HUES48 (cell line): ENCODE measurements around the gene SH2D3C.
A peak's percentile ranks its signal among the peaks of the same experiment; 100 is the strongest.

Source experiments
- H3K27ac ChIP-seq: one replicate; pipeline ENCODE4 v1.7.0; 2013; ENCODE audit warnings: low read depth, low read length, inconsistent platforms
- H3K27me3 ChIP-seq: 2 replicates; pipeline ENCODE4 v1.6.1; 2013; ENCODE audit warnings: mild to moderate bottlenecking, low read length; ENCODE audit not compliant: control insufficient read depth, insufficient read depth
- H3K36me3 ChIP-seq: 2 replicates; pipeline ENCODE4 v1.6.1; 2013; ENCODE audit warnings: low read length; ENCODE audit not compliant: control insufficient read depth, insufficient read depth
- H3K4me1 ChIP-seq: 2 replicates; pipeline ENCODE4 v1.6.1; 2013; ENCODE audit warnings: mild to moderate bottlenecking, low read length; ENCODE audit not compliant: control insufficient read depth, insufficient read depth
- H3K4me3 ChIP-seq: 2 replicates; pipeline ENCODE4 v1.5.1; 2013; ENCODE audit warnings: mild to moderate bottlenecking, low read depth, low read length
- H3K9ac ChIP-seq: 2 replicates; pipeline ENCODE4 v1.6.1; 2013; ENCODE audit warnings: mild to moderate bottlenecking, low read depth, low read length, moderate library complexity
- H3K9me3 ChIP-seq: 2 replicates; pipeline ENCODE4 v1.6.1; 2013; ENCODE audit warnings: low read length; ENCODE audit not compliant: control insufficient read depth, insufficient read depth

Gene SH2D3C

DNA sequence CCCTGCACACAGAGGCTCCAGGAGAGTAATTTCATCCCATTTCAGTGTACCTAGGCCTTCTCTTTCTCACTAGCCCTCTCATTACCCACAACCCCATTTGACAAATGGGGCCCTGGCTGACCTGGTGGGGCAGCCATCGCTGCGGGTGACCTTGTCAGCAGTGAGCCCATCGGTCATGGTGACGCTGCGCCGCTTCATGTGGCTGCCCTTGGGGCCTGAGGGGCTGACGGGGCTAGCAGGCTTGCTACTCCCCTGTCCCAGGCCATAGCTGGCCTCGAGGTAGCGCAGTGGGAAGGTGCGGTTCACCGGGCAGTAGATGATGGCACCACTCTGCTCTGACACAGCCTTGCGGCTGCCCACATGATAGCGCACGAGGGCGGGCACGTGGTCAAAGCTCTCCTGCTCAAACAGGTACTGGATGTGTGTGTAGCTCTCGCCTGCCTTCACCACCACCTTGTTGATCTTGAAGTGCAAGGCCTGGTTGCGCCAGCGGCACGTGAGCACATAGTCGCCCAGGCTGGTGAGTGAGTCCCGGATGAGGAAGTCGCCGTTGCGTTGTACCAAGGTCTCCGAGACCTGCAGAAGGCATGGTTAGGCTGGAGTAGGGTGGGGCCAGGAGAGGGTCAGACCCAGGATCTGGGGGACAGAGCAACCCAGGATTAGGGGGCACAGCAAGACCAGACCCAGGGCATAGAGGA, 29.2 kb downstream of the SH2D3C start:
- Histone ChIP-seq H3K4me1 (no peaks in the 10 kb centered on the region), H3K4me3 (no peak overlapping the region), H3K27me3 (peaks cover 16% of the 10 kb centered on the region; the same call in 1 of the 2 replicates), H3K36me3 (peaks cover 23% of the 10 kb centered on the region), H3K9me3 (no peaks in the 10 kb centered on the region), H3K9ac (no peak overlapping the region), H3K27ac (no peak overlapping the region)

DNA sequence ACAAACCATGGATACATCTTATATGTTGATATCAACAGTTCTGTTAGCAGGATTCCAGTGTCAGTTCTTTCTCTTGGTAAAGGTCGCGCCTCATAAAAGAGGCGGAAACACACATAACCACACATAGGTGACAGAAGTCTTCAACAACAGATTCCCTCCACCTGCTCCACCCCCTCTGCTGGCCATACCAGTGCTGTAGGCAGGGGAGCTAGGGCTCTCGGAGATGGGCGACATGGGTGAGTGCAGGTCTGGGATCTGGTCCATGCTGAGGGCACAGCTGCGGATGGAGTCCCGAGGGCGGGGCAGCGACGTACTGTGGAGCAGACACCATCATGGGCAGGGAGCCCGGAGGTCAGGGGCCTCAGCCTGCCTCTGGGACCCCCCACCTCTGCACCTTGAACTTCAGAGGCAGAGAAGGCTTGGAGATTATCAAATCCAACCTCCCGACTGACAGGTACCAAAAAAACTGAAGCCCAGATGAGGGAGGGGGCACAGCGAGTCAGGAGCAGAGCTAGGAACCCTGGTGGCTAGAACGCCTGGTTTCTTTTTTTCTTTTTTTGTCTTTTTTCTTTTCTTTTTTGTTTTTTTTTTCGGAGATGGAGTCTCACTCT, 31.4 kb downstream of the SH2D3C start:
- no peaks in the 10 kb centered on the region for H3K9me3 ChIP-seq
- no peaks in the 10 kb centered on the region for H3K4me1 ChIP-seq
- H3K4me3 ChIP-seq, result no peak overlapping the region
- peaks cover 23% of the 10 kb centered on the region for H3K36me3 ChIP-seq
- no peaks in the 10 kb centered on the region; the same call in 1 of the 2 replicates for H3K27me3 ChIP-seq
- H3K9ac ChIP-seq, result no peak overlapping the region
- no peak overlapping the region for H3K27ac ChIP-seq

DNA sequence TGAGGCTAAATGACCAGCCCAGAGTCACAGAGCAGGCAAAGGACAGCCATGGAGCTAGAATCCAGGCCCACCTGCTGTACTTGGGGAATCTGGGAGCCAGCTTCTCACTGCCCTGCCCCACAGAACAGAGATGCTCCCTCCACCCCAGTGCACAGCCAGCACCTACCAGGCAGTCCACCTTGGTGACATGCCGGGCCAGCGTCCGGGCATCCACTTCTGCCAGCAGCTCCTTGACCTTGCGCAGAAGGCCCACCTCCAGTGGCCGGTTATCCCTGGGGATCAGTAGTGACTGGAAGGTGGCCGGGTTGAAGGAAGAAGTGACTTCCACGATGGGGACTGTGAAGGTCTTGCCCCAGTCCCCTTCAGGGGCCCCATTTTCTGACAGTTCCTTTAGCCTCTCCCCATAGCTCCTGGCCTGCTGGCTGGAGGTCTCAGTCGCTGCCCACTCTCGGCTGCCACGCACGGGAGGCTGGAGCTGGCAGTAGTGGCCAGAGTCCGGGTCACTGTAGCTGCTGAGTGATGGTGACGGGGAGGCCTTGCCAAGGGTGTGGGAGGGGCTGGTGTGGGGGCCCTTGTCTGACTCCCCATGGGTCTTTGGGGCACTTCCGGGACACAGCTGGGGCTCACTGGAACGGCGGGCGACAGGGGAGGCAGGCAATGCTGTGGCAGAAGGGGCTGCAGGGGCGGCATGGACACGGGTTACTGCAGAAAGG, 33.9 kb downstream of the SH2D3C start:
- H3K27me3 ChIP-seq, result no peaks in the 10 kb centered on the region
- H3K9ac ChIP-seq, result no peak overlapping the region
- H3K9me3 ChIP-seq, result no peaks in the 10 kb centered on the region
- H3K4me3 ChIP-seq, result no peak overlapping the region
- H3K4me1 ChIP-seq, result no peaks in the 10 kb centered on the region
- peaks cover 18% of the 10 kb centered on the region for H3K36me3 ChIP-seq
- H3K27ac ChIP-seq, result no peak overlapping the region

DNA sequence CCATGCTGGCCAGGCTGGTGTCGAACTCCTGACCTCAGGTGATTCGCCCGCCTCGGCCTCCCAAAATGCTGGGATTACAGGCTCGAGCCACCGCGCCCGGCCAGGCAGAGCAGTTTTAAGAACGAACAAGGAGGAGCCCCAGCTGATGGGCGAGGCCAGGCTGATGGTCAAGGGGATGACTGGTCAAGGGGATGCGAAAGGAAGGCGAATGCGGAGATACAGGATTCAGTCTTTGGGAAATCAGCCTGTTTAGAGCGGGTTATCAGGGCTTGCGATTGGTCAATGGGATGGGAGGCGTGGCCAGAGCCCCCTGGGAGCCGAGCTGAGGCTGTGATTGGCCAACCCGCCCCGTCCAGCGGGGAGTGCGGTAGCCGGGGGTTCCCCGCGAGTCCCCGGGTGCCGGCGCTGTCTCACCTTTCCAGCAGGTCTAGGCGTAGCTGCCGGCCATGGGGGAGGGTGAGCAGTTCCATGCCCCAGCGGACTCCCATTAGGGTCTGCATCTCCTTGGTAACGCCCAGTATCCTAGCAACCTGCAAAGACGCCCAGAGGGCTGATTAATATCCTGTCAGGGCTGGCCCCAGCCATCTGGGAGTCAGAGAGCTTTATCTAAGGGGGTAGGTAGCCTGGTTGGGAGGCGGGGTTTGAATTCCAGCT, 35.9 kb downstream of the SH2D3C start:
- Histone ChIP-seq H3K9me3 (no peaks in the 10 kb centered on the region), H3K9ac (no peak overlapping the region), H3K27ac (peak overlapping the region; percentile 68), H3K36me3 (no peaks in the 10 kb centered on the region; the same call in 1 of the 2 replicates), H3K27me3 (no peaks in the 10 kb centered on the region), H3K4me3 (peak overlapping the region; percentile 63), H3K4me1 (no peaks in the 10 kb centered on the region)

DNA sequence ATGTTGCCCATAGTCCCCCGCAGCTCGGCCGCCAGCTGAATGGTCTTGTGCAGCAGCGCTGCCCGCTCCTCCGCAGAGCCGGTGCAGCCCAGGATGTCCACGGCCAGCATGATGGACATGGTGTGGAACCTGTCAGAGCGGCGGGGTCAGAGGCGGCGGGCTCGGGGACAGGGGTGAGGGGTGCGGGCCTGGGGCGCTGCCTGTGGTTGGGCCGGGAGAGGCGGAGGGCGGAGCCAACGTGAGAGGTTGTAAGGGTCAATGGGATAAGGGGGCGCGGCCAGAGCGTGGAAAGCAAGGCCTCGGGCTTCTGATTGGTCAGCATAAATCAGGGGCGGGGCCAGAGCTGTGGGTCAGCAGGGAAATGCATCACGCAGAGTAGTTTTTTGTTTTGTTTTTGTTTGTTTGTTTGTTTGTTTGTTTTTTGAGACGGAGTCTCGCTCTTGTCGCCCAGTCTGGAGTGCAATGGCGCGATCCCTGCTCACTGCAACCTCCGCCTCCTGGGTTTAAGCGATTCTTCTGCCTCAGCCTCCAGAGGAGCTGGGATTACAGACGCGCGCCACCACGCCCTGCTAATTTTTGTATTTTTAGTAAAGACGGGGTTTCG, 36.5 kb downstream of the SH2D3C start:
- H3K27ac ChIP-seq, result peak overlapping the region; percentile 68
- H3K4me1 ChIP-seq, result no peaks in the 10 kb centered on the region
- H3K36me3 ChIP-seq, result no peaks in the 10 kb centered on the region; the same call in 1 of the 2 replicates
- no peak overlapping the region for H3K9ac ChIP-seq
- H3K27me3 ChIP-seq, result no peaks in the 10 kb centered on the region
- H3K4me3 ChIP-seq, result peak overlapping the region; percentile 63
- no peaks in the 10 kb centered on the region for H3K9me3 ChIP-seq

DNA sequence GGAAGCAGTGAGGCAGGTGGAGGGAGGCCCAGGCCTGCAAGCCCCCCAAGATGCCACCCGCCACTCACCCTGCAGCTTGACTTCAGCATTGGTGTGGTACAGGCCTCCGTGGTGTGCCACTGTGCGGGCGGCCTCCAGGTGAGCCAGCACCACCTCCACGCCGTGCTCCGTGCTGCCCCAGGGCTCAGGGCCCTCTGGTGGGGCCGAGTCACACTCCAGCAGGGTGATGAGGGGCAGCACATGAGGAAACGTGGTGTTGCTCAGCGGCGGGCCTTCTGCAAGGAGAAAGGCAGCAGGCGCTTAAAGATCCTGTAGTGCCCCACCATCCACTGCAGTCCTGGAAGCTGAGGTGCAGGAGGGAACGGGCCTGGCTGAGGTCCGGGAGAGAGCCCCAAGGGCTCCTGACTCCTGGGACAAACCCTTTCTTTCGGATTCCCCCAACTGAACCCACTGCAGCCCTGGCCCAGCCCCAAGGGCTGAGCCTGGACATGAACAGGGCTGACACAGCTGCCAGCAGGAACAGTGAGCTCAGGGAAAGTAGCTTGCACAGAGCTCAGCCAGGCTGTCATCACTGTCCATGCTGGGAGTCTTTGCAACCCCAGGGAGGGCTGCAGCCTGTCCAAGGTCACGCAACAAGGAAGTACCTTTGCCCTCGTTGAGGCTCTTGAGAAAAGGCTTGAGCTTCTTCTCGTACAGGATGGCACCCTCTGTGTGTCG, 38.7 kb downstream of the SH2D3C start:
- Histone ChIP-seq H3K4me1 (peaks cover 3% of the 10 kb centered on the region; the same call in 1 of the 2 replicates), H3K36me3 (no peaks in the 10 kb centered on the region; the same call in 1 of the 2 replicates), H3K27me3 (no peaks in the 10 kb centered on the region), H3K4me3 (no peak overlapping the region), H3K9ac (no peak overlapping the region), H3K9me3 (no peaks in the 10 kb centered on the region), H3K27ac (no peak overlapping the region)

DNA sequence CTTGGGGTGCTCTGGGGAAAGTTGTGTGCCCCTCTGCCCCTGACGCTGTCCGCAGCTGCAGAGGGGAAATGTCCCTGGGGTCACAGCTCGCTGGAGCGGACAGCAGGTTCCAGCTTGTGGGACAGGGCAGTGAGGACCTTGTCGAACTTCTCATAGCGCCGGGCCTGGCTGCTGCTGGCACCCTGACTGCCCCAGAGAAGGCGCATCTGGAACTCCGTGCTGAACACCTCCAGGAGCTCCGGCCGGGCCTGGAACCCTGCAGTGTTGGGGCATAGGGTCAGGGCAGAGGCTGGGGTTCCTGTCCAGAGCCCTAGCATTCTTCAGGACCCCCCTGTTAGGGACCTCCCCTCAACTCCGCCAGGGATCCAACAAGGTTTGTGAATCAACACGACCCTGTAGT, 39.8 kb downstream of the SH2D3C start:
- no peaks in the 10 kb centered on the region; the same call in 1 of the 2 replicates for H3K36me3 ChIP-seq
- H3K9ac ChIP-seq, result no peak overlapping the region
- H3K9me3 ChIP-seq, result no peaks in the 10 kb centered on the region
- H3K4me3 ChIP-seq, result no peak overlapping the region
- peaks cover 9% of the 10 kb centered on the region; the same call in 1 of the 2 replicates for H3K4me1 ChIP-seq
- no peak overlapping the region for H3K27ac ChIP-seq
- no peaks in the 10 kb centered on the region for H3K27me3 ChIP-seq

DNA sequence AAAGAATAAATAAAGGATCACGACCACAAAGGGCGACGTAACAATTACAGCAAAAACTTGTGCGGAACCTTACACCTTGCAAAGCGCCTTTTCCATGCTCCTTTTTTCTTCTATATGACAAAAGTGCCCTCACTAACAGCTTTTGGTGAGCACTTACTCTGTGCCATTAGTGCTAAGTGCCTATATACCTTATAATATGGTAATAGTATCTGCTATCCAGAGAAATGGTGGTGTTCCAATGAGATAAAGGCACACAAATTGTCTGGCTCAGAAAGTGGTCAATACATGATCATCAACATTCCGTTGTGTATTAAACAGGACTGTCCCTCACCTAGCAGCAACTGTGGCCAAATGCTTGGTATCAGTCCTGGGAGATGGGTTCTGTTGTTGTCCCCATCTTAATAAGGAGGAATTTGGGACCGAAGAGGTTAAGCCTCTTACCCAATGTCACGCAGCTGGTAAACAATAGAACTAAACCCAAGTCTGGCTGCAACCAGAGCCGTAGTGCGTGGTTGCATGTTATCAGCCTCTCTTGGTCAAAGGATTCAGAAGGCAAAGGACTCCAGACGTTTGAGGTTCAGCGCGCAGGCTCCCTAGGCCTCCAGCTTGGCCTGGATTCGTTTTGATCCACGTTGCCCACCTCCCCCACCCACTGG, 42.8 kb downstream of the SH2D3C start:
- Histone ChIP-seq H3K4me1 (peaks cover 9% of the 10 kb centered on the region; the same call in 1 of the 2 replicates), H3K9ac (no peak overlapping the region), H3K36me3 (no peaks in the 10 kb centered on the region; the same call in 1 of the 2 replicates), H3K27ac (no peak overlapping the region), H3K4me3 (peak overlapping the region; percentile 33; the same call in 1 of the 2 replicates), H3K27me3 (no peaks in the 10 kb centered on the region), H3K9me3 (no peaks in the 10 kb centered on the region)

DNA sequence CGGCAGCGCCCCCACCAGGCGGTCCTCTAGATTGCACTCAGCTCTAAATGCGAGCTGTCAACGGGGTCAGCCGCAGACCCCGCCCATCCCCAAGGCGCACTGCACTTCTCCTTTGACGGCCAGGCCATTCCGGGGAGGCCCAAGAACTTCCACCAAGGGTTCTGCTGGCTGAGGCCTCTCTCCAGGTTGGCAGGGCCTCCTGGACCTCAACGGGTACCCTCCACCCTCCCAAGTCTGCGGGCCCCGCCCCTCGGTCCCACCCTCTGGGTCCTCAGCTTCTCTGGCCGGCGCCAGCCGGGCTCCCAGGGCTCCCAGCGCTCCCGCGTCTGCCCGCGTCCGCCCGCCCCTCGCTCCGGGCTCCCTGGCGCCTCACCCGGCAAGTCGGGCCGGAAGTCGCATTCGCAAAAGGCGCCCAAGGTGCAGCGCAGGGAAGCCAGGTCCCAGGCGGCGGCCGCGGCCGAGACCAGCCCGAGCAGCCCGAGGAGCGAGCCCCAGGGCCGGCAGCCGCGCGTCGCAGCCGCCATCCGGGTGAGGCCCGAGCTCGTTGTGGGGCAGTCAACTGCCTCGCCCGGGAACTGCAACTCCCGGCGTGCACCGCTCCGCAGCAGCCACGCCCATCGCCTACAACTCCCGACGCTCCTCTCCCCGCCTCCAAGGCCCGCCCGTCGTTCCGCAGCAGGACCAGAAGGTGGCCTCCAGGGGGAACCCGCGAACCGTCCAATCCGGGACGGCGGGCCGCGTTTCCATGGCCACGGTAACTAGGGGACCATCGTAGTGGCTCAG, 43.5 kb downstream of the SH2D3C start, which contains the start of gene TOR2A:
TSS of gene TOR2A (minus strand) at position 548 of the 783 bp plus-strand sequence. CDS start at position 524, 24 bp downstream.
- Histone ChIP-seq H3K4me1 (peaks cover 9% of the 10 kb centered on the region; the same call in 1 of the 2 replicates), H3K9me3 (no peaks in the 10 kb centered on the region), H3K9ac (peak within 1 kb of the TSS; percentile 33; the same call in 1 of the 2 replicates), H3K27me3 (no peaks in the 10 kb centered on the region), H3K36me3 (no peaks in the 10 kb centered on the region; the same call in 1 of the 2 replicates), H3K4me3 (peak within 1 kb of the TSS; percentile 74), H3K27ac (peak within 1 kb of the TSS; percentile 59)
